ENCODE measurements around the gene TIMM9.
"Not testable (repeated sequence)": the region's sequence is repeated elsewhere in the genome, so short reads cannot be mapped to it uniquely, and the experiment has no call there.

The TIMM9 gene

GRCh38 chr14:58398895-58399294 is 28.4 kb downstream of the TIMM9 start:
- in situ Hi-C loops (cut with HindIII; ENCODE audit: low sequenced_read_pairs), result no loop called here

- in situ Hi-C loops (cut with HindIII; ENCODE audit: low sequenced_read_pairs), result no loop called here
These were observed 28.8 kb downstream of the TIMM9 start for GRCh38 chr14:58398495-58398894.

- in situ Hi-C loops (cut with HindIII; ENCODE audit: low sequenced_read_pairs), result no loop called here
These were observed 30.2 kb downstream of the TIMM9 start for GRCh38 chr14:58397156-58397555.

- in situ Hi-C loops (cut with HindIII; ENCODE audit: low sequenced_read_pairs), result no loop called here
These were observed 31.2 kb downstream of the TIMM9 start, which contains the start of gene TOMM20L for GRCh38 chr14:58395812-58396788. TOMM20L (plus strand) TSS chr14:58395930; CDS start chr14:58395958, 28 bp downstream.

GRCh38 chr14:58395562-58395811 is 31.8 kb downstream of the TIMM9 start:
- in situ Hi-C loops (cut with HindIII; ENCODE audit: low sequenced_read_pairs), result no loop called here

- in situ Hi-C loops (cut with HindIII; ENCODE audit: low sequenced_read_pairs), result no loop called here
These were observed 36.5 kb downstream of the TIMM9 start for GRCh38 chr14:58390830-58391229.

- in situ Hi-C loops (cut with HindIII; ENCODE audit: low sequenced_read_pairs), result no loop called here
These were observed 50.5 kb downstream of the TIMM9 start for GRCh38 chr14:58376791-58377190.

- in situ Hi-C loops (cut with HindIII; ENCODE audit: low sequenced_read_pairs), result no loop called here
These were observed 58.4 kb downstream of the TIMM9 start for GRCh38 chr14:58368956-58369355.

- in situ Hi-C loops (cut with HindIII; ENCODE audit: low sequenced_read_pairs), result no loop called here
These were observed 60.0 kb downstream of the TIMM9 start for GRCh38 chr14:58367296-58367695.

- in situ Hi-C loops (cut with HindIII; ENCODE audit: low sequenced_read_pairs), result no loop called here
These were observed 63.0 kb downstream of the TIMM9 start for GRCh38 chr14:58364316-58364715.

GRCh38 chr14:58362798-58363412 is 64.4 kb downstream of the TIMM9 start:
- in situ Hi-C loops (cut with HindIII; ENCODE audit: low sequenced_read_pairs), result no loop called here

GRCh38 chr14:58362272-58362671 is 65.1 kb downstream of the TIMM9 start:
- in situ Hi-C loops (cut with HindIII; ENCODE audit: low sequenced_read_pairs), result not testable (repeated sequence)
